ENCODE data around the gene MICALL1. TPM values are rescaled to one million over a fixed set of nuclear protein-coding genes. Genes with fewer than 3 reads are reported as not detected.

Gene MICALL1
- total RNA-seq, 4 donors from 2014 or later, result 26.8 to 87.2 (median 37.3) TPM

- intact Hi-C loops (cut with DNase I; ENCODE audit: low total_unique reads), result loop anchor here (10.0 kb wide), 1 partner anchor 1337 kb away; no protein-coding TSS in a partner anchor
- WGBS, 2 donors (ENCODE audit: low coverage in 1 of 2), result 92% methylated on average over 5 of the region's 5 CpGs; no CpG with 5 or more reads in 1 of the 2 donors
- TF ChIP-seq POLR2AphosphoS5 (IDR thresholded peaks at IDR 0.05), result no peak
- TF ChIP-seq EP300 (IDR thresholded peaks at IDR 0.05; ENCODE audit: low read depth), result no peak
- TF ChIP-seq CTCF (IDR thresholded peaks at IDR 0.05), result no peak
- TF ChIP-seq POLR2A (IDR thresholded peaks at IDR 0.05), result no peak
- Histone ChIP-seq H3K36me3 (peaks cover 0 to 25% (median 13%) of the 10 kb centered on the region in 4 donors), H3K4me1 (no peaks in the 10 kb centered on the region), H3K4me3 (no peak overlapping the region), H3K9me3 (no peaks in the 10 kb centered on the region), H3K27ac (no peak overlapping the region), H3K27me3 (no peaks in the 10 kb centered on the region)
- in situ Hi-C loops (cut with MboI; ENCODE audit: low pct_ligation_motif_present in 1 of 4, low pct_unique_long_range_greater_than_20kb in 1 of 4, low sequenced_read_pairs in 3 of 4), result no loop called here
- no peak for DNase-seq
These were observed 21.5 kb downstream of the MICALL1 start for GRCh38 chr22:37927637-37927936.

- WGBS, 2 donors (ENCODE audit: low coverage in 1 of 2), result 64% methylated on average over 5 of the region's 5 CpGs; no CpG with 5 or more reads in 1 of the 2 donors
- intact Hi-C loops (cut with DNase I; ENCODE audit: low total_unique reads) (loop anchor here (10.0 kb wide), 1 partner anchor 1335 kb away; no protein-coding TSS in a partner anchor), in situ Hi-C loops (cut with MboI; ENCODE audit: low pct_ligation_motif_present in 1 of 4, low pct_unique_long_range_greater_than_20kb in 1 of 4, low sequenced_read_pairs in 3 of 4) (no loop called here)
- Histone ChIP-seq H3K9me3 (no peaks in the 10 kb centered on the region), H3K27me3 (no peaks in the 10 kb centered on the region), H3K27ac (peak overlapping the region in 3 of 4 donors; percentile 36 to 68 (median 43)), H3K36me3 (peaks cover 0 to 25% (median 13%) of the 10 kb centered on the region in 4 donors), H3K4me1 (peaks cover 11 to 15% (median 14%) of the 10 kb centered on the region in 4 donors), H3K4me3 (no peak overlapping the region)
- no peak for TF ChIP-seq POLR2A (IDR thresholded peaks at IDR 0.05)
- TF ChIP-seq EP300 (IDR thresholded peaks at IDR 0.05; ENCODE audit: low read depth), result no peak
- TF ChIP-seq CTCF (IDR thresholded peaks at IDR 0.05), result no peak
- TF ChIP-seq POLR2AphosphoS5 (IDR thresholded peaks at IDR 0.05), result no peak
- DNase-seq, result no peak
These were observed 23.3 kb downstream of the MICALL1 start for GRCh38 chr22:37929390-37929789.

- peaks cover 0 to 22% (median 13%) of the 10 kb centered on the region in 4 donors for H3K36me3 ChIP-seq
- H3K4me3 ChIP-seq, result no peak overlapping the region
- in situ Hi-C loops (cut with MboI; ENCODE audit: low pct_ligation_motif_present in 1 of 4, low pct_unique_long_range_greater_than_20kb in 1 of 4, low sequenced_read_pairs in 3 of 4), result no loop called here
- peak overlapping the region in 3 of 4 donors; percentile 36 to 68 (median 43) for H3K27ac ChIP-seq
- 74% methylated on average over 11 of the region's 11 CpGs; no CpG with 5 or more reads in 1 of the 2 donors for WGBS, 2 donors (ENCODE audit: low coverage in 1 of 2)
- intact Hi-C loops (cut with DNase I; ENCODE audit: low total_unique reads), result loop anchor here (5.0 to 10.0 kb wide), 2 partner anchors 38 to 116 kb away; no protein-coding TSS in a partner anchor
- H3K4me1 ChIP-seq, result peaks cover 11 to 17% (median 15%) of the 10 kb centered on the region in 4 donors
- no peak for DNase-seq
- TF ChIP-seq CTCF (IDR thresholded peaks at IDR 0.05) (peak in 3 of 5 experiments; percentile 25 to 34 (median 27)), POLR2A (IDR thresholded peaks at IDR 0.05) (no peak), EP300 (IDR thresholded peaks at IDR 0.05; ENCODE audit: low read depth) (no peak), POLR2AphosphoS5 (IDR thresholded peaks at IDR 0.05) (no peak)
- H3K27me3 ChIP-seq, result no peaks in the 10 kb centered on the region
- H3K9me3 ChIP-seq, result no peaks in the 10 kb centered on the region
These were observed 24.3 kb downstream of the MICALL1 start for GRCh38 chr22:37930270-37930951.

- in situ Hi-C loops (cut with MboI; ENCODE audit: low pct_ligation_motif_present in 1 of 4, low pct_unique_long_range_greater_than_20kb in 1 of 4, low sequenced_read_pairs in 3 of 4), result no loop called here
- DNase-seq, result no peak
- peak overlapping the region in 2 of 4 donors; percentile 43 to 68 for H3K27ac ChIP-seq
- H3K4me3 ChIP-seq, result no peak overlapping the region
- TF ChIP-seq CTCF (IDR thresholded peaks at IDR 0.05) (no peak), EP300 (IDR thresholded peaks at IDR 0.05; ENCODE audit: low read depth) (no peak), POLR2A (IDR thresholded peaks at IDR 0.05) (no peak), POLR2AphosphoS5 (IDR thresholded peaks at IDR 0.05) (no peak)
- intact Hi-C loops (cut with DNase I; ENCODE audit: low total_unique reads), result loop anchor here (5.0 to 10.0 kb wide), 2 partner anchors 39 to 116 kb away; no protein-coding TSS in a partner anchor
- peaks cover 11 to 17% (median 15%) of the 10 kb centered on the region in 4 donors for H3K4me1 ChIP-seq
- peaks cover 0 to 18% (median 10%) of the 10 kb centered on the region in 4 donors for H3K36me3 ChIP-seq
- no peaks in the 10 kb centered on the region for H3K27me3 ChIP-seq
- 58 to 83% methylated on average over 1 to 2 of the region's 2 CpGs for whole genome bisulfite sequencing, 2 donors (ENCODE audit: low coverage in 1 of 2)
- H3K9me3 ChIP-seq, result no peaks in the 10 kb centered on the region
These were observed 24.9 kb downstream of the MICALL1 start for GRCh38 chr22:37930952-37931440.

Measured in transverse colon (tissue), 4 donors.